Kidney glomerular epithelial cell (primary cell): ENCODE data around the gene TMEM108.

ENCODE experiments used
- DNase-seq: peaks from one replicate; lab custom pipeline; 2025; lab: John Stamatoyannopoulos, UW

Gene TMEM108

GRCh38 chr3:133117342-133117741 is 79.2 kb downstream of the TMEM108 start:
- DNase-seq, result no peak

GRCh38 chr3:133119176-133119575 is 81.0 kb downstream of the TMEM108 start:
- no peak for DNase-seq

DNA sequence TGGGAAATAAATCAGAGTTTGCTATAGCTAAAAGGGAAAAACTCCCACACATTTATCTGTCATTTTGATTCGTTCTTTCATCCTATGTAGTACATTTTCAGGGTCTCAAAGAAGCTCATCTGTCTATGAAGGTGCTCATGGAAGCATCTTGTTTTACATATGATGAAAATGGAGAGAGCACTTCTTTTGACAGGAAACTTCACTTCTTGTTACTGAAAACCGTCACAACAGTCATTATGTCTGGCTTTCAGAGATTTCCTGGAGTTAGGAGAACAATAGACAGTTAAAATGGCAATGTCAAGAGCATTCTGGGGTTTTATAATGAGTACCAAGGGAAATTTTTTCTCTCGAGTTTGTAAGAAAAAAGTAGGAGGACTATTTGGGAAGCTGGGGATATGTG is 83.3 kb downstream of the TMEM108 start:
- DNase-seq, result no peak

GRCh38 chr3:133123636-133124035 is 85.4 kb downstream of the TMEM108 start:
- no peak for DNase-seq

GRCh38 chr3:133124511-133124910 is 86.3 kb downstream of the TMEM108 start:
- no peak for DNase-seq

DNA sequence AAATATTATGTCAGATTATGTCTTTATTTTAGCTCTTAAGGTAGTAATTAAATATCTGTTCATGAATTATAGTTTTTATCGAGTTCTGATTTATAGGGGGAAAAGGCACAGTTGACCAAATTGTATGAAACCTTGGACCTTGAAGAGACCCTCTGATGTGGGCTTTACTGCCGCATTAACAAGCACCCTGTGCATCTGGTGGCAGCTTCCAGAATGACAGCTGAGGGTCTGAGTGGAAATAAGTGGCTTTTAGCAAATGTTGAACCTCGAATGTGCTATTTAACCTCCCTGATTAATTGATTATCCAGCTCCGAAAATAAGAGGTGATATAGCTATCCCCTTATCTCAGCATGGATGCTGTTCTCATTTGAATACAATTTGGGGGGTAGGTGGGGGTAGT is 87.0 kb downstream of the TMEM108 start:
- DNase-seq, result no peak

DNA sequence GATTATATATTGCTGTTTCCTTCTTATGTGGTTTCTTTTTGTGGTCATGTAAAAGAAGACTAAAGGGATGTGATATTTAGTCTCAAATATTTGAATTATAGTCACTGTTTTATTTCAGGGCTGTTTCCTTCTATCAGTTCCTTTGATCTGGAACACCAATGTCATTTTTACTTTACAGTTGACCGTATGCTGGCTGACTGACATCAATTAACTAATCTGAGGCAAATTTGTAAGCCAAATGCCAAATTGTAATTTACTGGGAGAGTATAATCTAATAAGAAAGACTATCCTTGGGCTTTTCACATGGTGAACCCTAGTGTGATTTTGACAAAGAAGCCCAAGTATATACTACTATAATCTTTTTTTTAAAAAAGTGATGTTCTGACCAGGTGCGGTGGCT is 87.6 kb downstream of the TMEM108 start:
- DNase-seq, result no peak

DNA sequence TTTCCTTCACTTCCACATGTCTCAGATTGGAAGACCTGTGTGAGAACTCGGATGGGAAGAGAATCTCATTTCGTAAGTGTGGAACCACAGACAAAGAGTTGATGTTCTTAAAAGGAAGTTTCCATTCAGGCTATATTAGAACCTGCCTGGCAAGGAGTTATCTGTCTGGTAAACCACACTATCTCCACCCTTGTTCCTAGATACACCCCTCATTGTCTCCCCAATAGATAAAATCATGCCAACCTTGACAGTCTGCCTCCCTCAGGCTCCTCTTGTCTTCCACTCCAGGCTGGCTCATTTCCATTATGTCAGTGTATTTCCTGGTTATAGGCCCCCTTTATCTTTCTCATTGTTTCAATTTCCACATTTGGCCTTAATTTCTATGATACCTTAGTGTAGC is 89.2 kb downstream of the TMEM108 start:
- DNase-seq, result no peak

DNA sequence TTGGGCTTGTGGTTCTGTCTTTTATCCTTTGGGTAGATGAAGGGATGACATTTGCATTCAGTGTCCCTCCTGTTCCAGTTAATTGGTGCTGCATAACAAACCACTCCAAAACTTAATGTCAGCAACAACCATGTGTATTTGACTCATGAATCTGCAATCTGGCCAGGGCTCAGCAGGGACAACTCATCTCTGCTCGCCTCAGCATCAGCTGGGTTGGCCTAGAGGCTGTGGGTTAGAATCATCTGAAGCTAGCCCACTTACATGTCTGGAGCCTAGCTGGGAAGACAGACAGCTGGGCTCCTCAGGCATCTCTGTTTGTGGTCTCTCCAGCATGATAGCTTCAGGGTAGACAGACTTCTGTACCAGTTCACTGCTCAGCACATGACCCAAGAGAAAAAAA is 92.0 kb downstream of the TMEM108 start:
- no peak for DNase-seq

- DNase-seq, result no peak
Observed at GRCh38 chr3:133135306-133135705, 97.1 kb downstream of the TMEM108 start.

- peak; percentile 16 for DNase-seq
Observed at GRCh38 chr3:133136114-133137041, 98.2 kb downstream of the TMEM108 start.

DNA sequence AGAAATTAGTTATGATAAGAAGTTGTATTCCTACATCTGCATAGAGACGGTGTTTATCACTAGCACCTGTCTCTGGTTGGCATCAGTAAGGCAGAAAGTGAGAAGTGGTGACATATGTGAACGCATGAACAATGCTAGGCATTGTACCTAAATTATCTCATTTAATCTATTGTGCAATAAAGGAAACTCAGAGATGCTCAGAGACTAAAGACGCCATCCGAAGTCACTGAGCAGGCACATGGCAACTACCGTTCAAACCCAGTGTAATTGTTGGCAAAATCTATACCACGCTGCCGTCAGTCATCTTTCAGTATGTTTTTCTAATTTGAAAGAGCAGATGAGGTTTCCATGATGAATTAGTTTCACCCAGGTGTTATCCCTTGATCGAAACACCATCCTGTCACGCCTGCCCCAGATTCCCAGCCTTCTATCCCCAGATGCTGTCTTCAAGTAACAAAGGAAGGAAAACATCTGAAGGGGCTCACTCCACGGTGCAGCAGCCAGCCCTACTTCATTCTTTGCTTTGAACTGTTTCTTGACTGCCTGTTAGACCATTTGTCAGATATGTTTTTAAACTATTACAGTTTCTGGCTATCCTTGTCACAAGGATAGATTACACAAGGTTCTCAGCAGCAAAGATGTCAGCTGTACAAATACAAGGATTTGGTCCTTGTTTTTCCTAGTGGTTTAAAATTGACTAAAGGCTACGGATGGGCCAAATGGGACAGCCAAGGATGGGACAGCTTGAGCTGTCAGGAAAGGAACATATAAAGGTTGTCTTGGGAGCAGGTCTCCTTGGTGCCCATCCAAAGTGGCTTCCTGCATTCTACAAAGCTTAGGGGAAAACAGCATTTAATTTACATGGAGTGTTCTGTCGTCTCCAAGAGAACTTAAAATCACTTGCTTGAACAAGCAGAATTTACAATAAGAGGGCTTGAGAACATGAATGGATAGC is 99.1 kb downstream of the TMEM108 start:
- DNase-seq, result no peak

DNA sequence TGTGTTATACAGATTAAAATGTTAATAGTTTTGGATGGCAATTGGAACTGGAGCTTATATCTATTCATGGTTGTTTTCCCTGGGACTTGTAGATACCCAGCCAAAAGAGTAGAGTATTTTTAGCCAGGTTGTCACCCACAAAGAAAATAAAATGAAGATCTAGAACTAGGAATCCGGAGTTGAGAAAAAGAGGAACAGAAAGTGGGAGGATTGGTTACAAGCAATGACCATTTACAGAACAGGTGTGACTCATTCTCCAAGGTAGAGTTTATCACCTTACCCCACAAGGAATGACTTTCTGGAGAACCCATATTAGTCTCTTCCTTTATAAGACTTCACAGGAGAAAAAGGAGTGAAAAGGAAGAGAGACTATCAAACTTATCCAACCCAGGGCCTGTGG is 99.8 kb downstream of the TMEM108 start:
- no peak for DNase-seq

GRCh38 chr3:133152056-133152455 is 113.9 kb downstream of the TMEM108 start:
- no peak for DNase-seq

- no peak for DNase-seq
Observed at GRCh38 chr3:133152681-133153220, 114.6 kb downstream of the TMEM108 start.

GRCh38 chr3:133153382-133153781 is 115.2 kb downstream of the TMEM108 start:
- no peak for DNase-seq

DNA sequence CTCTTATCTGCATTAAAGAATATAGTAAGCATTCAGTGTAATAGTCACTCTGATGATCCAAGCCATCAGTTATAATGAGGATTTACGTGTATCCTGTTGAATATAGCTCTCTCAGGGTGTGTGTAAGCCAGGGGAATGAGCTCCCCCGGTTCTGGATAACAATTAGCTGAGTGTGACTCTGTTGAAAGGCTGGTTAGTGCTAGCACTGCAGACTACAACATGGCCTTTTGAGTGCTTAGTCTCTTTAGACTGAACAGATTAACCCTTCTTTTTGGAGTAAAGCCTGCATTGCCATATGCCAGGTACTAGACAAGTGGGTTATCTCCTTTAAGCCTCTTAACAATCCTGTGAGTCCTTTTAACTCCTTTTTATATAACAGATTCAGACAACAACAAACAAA is 119.5 kb downstream of the TMEM108 start:
- no peak for DNase-seq

GRCh38 chr3:133158686-133159085 is 120.5 kb downstream of the TMEM108 start:
- no peak for DNase-seq

- DNase-seq, result no peak
Observed at GRCh38 chr3:133159498-133160475, 121.6 kb downstream of the TMEM108 start.

- DNase-seq, result no peak
Observed at GRCh38 chr3:133161656-133162055, 123.5 kb downstream of the TMEM108 start.

- DNase-seq, result no peak
Observed at GRCh38 chr3:133162265-133162664, 124.1 kb downstream of the TMEM108 start.
